Measurements from ENCODE around the gene FAM222A.

Gene FAM222A

GRCh38 chr12:109760031-109760929 is 46.7 kb downstream of the FAM222A start:
- DNase-seq (ENCODE audit: low read depth) = no peak

DNA sequence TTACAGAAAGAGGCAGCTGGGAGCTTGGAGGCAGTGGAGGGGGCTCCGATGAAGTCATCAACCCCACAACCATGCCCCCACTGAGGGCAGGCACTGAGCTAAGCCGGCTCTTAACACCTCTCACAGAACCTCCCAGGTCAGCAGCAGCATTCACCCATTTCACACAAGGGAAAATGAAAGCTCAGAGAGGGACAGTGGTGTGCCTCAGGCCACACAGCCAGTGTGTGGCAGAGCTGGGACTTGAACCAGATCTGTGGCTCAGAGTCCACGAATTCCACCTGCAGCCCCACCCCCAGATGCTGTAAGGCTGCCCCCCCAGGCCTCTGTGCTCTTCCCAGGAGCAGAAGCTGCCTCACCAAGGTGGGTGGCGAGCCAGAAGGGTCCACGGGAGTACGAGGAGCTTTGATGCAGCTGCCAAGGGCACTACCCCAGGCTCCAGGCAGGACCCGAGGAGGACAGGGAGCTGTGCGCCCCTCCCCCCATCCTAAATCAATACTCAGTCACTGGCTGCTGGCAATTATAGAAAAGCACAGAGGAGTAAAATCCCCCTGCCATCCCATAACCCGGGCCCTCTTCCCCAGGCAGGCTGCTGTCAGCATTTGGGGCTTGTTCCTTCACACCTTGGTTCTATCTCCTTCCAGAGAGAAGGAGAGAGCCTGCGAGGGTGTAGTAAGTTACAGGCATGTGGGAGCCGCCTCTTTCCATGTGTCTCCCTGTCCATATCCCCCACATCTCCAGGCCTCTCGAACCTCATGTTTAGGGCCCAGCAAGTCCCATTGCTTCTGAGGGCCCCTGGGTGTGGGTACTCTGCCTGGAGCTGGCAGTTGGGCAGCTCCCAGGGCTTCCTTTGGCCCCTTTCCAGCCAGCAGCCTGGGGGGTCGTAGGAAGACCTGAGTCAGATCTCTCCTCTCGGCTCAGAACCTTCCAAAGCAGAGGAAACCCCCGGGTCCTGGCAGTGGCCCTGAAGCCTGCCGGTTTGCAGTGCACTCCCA is 47.6 kb downstream of the FAM222A start:
- DNase-seq (ENCODE audit: low read depth) = no peak

DNA sequence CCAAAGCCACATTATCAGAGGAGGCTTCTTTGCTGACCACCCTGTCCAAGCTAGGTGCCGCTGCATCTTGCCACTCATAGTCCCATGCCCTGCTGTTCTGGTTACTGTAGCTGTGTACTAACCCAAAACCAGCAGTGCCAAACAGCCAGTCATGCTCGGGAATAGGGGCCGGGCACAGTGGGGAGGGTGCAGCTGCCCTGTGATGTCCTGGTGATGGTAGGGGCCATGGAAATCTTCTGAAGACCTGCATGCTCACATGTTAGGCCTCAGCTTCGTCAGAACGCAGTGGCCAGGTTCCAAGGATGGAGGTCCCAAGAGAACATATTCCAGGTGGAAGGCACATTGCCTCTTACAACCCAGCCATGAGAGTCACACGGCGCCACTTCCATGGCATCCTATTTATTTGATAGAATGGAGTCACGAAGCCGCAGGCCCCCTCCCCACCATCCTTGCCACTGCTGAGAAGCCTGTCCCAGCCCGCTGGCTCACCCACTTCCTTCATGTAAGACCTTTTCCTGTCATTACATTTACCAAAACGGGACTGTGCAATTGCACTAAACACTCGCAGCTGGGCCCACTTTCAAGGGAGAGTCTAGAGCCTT is 48.5 kb downstream of the FAM222A start:
- no peak for DNase-seq (ENCODE audit: low read depth)

GRCh38 chr12:109762673-109763191 is 49.1 kb downstream of the FAM222A start:
- DNase-seq (ENCODE audit: low read depth) = no peak

GRCh38 chr12:109763201-109763841 is 49.7 kb downstream of the FAM222A start:
- DNase-seq (ENCODE audit: low read depth) = no peak

- no peak for DNase-seq (ENCODE audit: low read depth)
Measured at GRCh38 chr12:109764123-109764522, 50.5 kb downstream of the FAM222A start.

DNA sequence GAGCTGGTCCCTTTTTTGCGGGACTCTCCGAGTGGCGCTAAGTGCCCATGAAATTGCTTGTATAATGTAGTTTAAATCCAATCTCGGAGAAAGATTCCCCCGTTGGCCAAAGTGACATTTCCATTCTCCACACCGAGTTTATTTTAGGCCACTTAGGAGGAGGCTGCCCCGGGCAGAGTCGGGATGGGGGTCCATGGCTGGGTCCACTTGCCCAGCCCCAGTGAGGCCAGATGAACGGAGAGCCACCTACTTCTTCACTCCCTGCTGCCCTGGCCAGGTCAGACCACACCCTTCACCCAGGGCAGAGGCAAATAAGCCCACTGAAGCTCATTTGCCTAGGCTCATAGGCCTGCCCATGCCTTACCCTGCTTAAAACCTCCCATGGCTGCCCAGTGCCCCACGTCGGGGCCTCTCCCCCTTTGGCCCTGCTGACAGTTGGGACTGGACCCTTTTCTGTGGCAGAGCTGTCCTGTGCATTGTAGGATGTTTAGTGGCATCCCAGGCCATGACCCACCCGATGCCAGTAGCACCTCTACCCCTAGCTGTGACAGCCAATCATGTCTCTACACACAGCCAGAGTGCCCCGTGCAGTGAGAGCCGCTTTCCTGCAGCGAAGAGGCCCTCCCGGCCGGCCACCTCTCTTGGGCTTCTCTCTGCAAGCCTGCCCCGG is 51.3 kb downstream of the FAM222A start:
- DNase-seq (ENCODE audit: low read depth) = no peak

GRCh38 chr12:109765446-109765810 is 51.8 kb downstream of the FAM222A start:
- DNase-seq (ENCODE audit: low read depth) = no peak

DNA sequence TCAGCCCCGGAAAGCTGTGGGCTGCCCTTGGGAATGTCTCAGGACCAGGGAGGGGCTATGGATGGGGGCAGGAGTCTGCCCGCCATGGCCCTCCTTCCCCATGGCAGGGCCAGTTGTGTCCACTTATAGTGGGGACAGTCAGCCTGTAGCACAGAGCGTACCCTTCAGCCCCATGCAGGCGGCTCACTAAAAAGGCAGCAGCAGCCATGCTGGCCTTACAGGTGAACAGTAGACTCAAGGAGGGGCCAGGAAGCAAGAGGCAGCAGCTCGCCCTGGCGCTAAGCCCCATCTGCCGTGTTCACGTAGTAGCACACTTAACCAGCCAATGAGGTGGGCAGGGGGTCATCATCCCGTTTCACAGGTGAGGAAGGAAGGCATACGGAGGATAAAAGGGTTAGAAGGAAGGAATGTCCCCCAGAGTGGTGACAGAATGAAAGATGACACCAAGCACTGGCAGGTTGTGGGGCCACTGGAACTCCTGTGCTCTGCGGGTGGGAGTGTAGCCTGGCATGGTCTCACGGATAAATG is 52.7 kb downstream of the FAM222A start:
- DNase-seq (ENCODE audit: low read depth) = no peak

- DNase-seq (ENCODE audit: low read depth) = no peak
Measured at GRCh38 chr12:109767456-109767855, 53.8 kb downstream of the FAM222A start.

GRCh38 chr12:109767991-109768900 is 54.6 kb downstream of the FAM222A start:
- DNase-seq (ENCODE audit: low read depth) = no peak

GRCh38 chr12:109768901-109769670 is 55.5 kb downstream of the FAM222A start:
- no peak for DNase-seq (ENCODE audit: low read depth)

GRCh38 chr12:109770104-109770860 is 56.7 kb downstream of the FAM222A start:
- no peak for DNase-seq (ENCODE audit: low read depth)

- no peak for DNase-seq (ENCODE audit: low read depth)
Measured at GRCh38 chr12:109770861-109771670, 57.4 kb downstream of the FAM222A start.

DNA sequence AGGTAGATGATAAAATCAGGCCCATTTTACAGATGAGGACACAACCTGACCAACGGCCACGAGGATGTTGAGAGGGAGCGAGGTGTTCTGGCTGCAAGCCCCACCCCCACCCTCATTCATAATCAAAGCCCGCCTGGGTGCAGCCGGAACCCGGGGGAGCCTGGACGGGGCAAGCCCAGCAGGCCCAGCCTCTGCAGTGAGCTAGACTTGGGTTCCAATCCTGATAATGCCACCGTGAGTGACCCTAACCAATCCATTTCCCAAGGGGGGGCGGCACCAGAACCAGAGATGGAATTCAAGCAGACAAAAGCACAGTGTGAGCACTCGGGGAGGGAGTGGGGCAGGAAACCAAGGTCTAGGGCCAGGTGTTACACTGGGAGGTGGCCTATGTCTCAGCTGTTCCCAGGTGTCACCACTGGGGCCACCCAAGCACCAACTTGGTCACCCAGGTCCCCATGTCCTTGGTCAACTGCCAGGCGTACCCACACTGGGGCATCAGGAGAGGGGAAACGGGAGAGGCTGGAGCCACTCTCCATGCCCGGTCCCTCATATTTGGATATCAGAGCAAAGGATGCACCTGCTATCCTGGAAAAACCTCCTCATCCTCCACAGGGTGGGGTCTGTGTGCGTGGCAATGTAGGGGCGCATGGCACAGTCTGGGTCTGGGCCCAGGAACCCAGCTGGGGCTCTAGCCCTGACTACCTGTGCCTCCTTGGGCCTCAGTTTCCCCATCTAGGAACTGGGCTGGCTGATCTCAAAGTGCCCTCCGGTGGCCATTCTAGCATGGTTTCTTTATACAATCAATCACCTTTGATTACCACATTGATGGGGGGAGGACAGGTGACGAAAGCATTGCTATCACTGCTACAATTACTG is 58.4 kb downstream of the FAM222A start:
- DNase-seq (ENCODE audit: low read depth) = no peak

DNA sequence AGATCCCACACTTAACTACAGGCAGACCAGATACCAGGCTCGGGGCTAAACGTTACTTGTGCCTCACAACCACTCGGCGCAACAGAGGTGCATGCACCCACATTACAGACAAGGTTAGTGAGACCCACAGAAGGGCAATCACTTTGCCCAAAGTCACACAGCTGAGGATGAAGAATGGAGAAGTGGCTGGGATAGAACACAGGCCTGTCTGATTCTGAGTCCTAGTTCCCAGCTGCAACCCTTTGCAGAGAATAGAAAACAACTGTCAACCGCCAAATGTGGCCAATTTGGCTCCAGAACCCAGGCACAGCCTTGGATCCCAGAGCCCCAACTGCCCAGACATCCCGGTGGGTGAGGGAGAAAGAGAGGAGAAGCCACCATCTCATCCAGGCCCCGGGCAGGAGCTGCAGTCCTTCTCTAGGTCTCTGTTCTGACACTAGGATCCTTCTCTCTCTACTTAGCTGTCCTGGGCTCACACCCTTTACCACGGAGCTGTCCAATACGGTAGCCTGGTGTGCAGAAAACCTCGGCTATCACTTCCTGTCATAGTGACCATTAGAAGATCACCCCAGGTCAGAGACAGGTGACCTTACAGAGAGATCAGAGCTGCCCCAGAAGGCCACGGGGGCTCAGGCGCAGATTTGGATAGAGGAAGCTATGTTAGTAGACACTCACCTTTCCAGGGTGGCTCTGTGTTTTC is 59.1 kb downstream of the FAM222A start:
- DNase-seq (ENCODE audit: low read depth) = no peak
